Upper lobe of left lung (tissue), 4 donors: ENCODE measurements around the gene RHBDL2.

Experiments
- POLR2A ChIP-seq, 4 donors: fragments of 450-650 bp; IDR thresholded peaks; one replicate each; pipeline ENCODE4 v1.5.1; 2016 to 2017; ENCODE audit warnings: antibody characterized with exemption in 4 of 4, mild to moderate bottlenecking in 2 of 4
- TF ChIP-seq, protein P1 (sequence below), 6 experiments: fragments of 450-650 bp in 4 of 6; fragments of 200-600 bp in 2 of 6; sonication (generic) in 2 of 6; IDR thresholded peaks; one replicate each; pipeline ENCODE4 v1.5.1; 2016 to 2019; ENCODE audit warnings: antibody characterized with exemption in 6 of 6

DNA sequence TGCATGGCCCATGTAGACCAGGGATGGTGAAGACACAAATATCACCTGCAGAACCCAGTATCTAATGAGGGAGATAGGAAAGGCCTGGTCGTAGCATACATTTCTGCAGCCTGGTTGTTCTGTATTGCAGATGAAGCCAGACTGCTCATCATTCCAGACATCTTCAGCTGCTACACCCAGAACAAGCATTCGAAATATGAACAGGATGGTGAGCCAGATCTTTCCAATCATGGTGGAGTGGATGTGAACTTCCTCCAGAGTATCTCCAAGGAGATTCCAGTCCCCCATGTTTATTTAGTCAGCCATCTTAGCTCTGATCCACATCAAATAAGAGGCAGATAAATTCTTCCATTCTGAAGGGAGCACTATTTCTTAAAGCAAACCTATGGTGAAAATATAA, 65.8 kb downstream of the RHBDL2 start:
- TF ChIP-seq POLR2A (IDR thresholded peaks at IDR 0.05) = no peak
- TF ChIP-seq, protein P1, sequence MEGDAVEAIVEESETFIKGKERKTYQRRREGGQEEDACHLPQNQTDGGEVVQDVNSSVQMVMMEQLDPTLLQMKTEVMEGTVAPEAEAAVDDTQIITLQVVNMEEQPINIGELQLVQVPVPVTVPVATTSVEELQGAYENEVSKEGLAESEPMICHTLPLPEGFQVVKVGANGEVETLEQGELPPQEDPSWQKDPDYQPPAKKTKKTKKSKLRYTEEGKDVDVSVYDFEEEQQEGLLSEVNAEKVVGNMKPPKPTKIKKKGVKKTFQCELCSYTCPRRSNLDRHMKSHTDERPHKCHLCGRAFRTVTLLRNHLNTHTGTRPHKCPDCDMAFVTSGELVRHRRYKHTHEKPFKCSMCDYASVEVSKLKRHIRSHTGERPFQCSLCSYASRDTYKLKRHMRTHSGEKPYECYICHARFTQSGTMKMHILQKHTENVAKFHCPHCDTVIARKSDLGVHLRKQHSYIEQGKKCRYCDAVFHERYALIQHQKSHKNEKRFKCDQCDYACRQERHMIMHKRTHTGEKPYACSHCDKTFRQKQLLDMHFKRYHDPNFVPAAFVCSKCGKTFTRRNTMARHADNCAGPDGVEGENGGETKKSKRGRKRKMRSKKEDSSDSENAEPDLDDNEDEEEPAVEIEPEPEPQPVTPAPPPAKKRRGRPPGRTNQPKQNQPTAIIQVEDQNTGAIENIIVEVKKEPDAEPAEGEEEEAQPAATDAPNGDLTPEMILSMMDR (IDR thresholded peaks at IDR 0.05) = no peak
